Testis (tissue), 3 donors: ENCODE measurements around the gene GNA12. TPM values are rescaled to one million over a fixed set of nuclear protein-coding genes. Genes with fewer than 3 reads are reported as not detected.

Source experiments
- DNase-seq: peaks from one replicate; pipeline ENCODE4 v3.0.0-alpha.2; 2019
- H3K27ac ChIP-seq, 2 donors: fragments of 200-600 bp; sonication (generic); one replicate each; pipeline ENCODE4 v1.5.1; 2019
- H3K27me3 ChIP-seq: fragments of 200-600 bp; sonication (generic); one replicate; pipeline ENCODE4 v1.5.1; 2019
- H3K36me3 ChIP-seq: fragments of 200-600 bp; sonication (generic); one replicate; pipeline ENCODE4 v1.5.1; 2017; ENCODE audit warnings: low read depth; ENCODE audit errors: missing control alignments
- H3K4me1 ChIP-seq: fragments of 200-600 bp; sonication (generic); one replicate; pipeline ENCODE4 v1.5.1; 2019
- H3K4me3 ChIP-seq, 2 donors: fragments of 200-600 bp; sonication (generic); one replicate each; pipeline ENCODE4 v1.5.1; 2017 to 2019
- H3K9me3 ChIP-seq: fragments of 200-600 bp; sonication (generic); one replicate; pipeline ENCODE4 v1.5.1; 2017
- CTCF ChIP-seq, 3 experiments: fragments of 450-650 bp in 2 of 3; fragments of 200-600 bp in 1 of 3; sonication (generic) in 1 of 3; IDR thresholded peaks; one replicate each; pipeline ENCODE4 v1.5.1; 2016 to 2019; ENCODE audit warnings: antibody characterized with exemption in 3 of 3, mild to moderate bottlenecking in 2 of 3, moderate library complexity in 1 of 3
- POLR2A ChIP-seq: fragments of 450-650 bp; IDR thresholded peaks from one replicate; pipeline ENCODE4 v1.6.1; 2017; ENCODE audit warnings: antibody characterized with exemption, mild to moderate bottlenecking, moderate library complexity
- WGBS, 2 donors: methylation state at CpG; one replicate each; pipeline ENCODE4 v1.1.5; 2018; 5-methylcytosine and 5-hydroxymethylcytosine counted together
- intact Hi-C: fragments of 100-400 bp; cut with DNase I; formaldehyde crosslinking; loops from one replicate; pipeline ENCODE4 v1.15.1; 2023; ENCODE audit warnings: low total_unique reads
- polyA plus RNA-seq: library from polyadenylated mRNA; stranded (reverse); fragments of 350-450 nt; fragmentation: Illumina TruSeq; extraction: RNeasy Lipid Tissue Mini Kit (QIAGEN cat#74804); gene quantifications from one replicate; pipeline ENCODE4 v1.2.3, GENCODE V29; 2014; ENCODE audit warnings: low read depth, low replicate concordance; ENCODE audit not compliant: insufficient read depth
- total RNA-seq, 2 donors: library from RNA; depleted of rRNA; stranded (reverse); fragments of >200 nt; gene quantifications; one replicate each; pipeline ENCODE4 v1.2.3, GENCODE V29; 2016

Gene GNA12
- total and polyA plus RNA-seq, 3 donors from 2014 or later, result 50.0 to 69.6 (median 53.2) TPM

DNA sequence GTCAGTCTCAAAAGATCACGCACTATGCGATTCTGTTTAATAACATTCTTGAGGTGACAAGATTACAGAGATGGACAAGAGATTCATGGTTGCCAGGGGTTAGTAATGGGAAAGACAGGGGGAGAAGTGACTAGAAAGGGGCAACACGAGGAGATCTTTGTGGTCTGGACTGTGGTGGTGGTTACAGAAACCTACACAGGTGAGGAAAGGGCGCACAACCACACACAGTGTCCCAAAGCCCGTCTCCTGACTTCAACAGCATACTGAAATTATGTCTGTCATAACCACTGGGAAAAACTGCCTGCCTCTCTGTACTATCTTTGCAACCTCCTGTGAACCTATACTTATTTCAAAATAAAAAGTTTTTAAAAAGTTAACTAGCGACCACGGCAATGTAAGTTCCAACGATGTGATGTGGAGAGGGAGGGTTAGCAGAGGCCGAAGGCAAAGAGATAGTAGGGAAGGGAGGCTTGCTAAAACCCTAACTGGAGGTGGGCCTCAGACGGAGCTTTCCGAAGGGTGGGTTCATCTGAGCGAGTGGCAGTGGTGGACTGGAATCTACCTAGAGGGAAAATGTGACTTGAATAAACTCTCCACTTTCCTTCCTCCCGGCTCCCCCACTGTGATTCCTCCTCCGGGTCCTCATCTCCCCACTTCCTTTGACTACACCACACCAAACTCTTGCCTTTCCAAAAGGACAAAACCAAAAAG, 43.7 kb downstream of the GNA12 start:
- no peak for DNase-seq
- Histone ChIP-seq H3K27me3 (no peaks in the 10 kb centered on the region), H3K27ac (no peak overlapping the region), H3K4me3 (no peak overlapping the region), H3K36me3 (no peaks in the 10 kb centered on the region), H3K4me1 (peaks cover 60% of the 10 kb centered on the region), H3K9me3 (no peaks in the 10 kb centered on the region)
- 96% methylated on average over 14 of the region's 14 CpGs for WGBS, 2 donors
- no peak for TF ChIP-seq CTCF (IDR thresholded peaks at IDR 0.05)
- no peak for TF ChIP-seq POLR2A
- intact Hi-C loops, result no loop called here

- Histone ChIP-seq H3K27ac (no peak overlapping the region), H3K4me1 (peaks cover 61% of the 10 kb centered on the region), H3K27me3 (no peaks in the 10 kb centered on the region), H3K9me3 (no peaks in the 10 kb centered on the region), H3K4me3 (no peak overlapping the region), H3K36me3 (no peaks in the 10 kb centered on the region)
- no peak for DNase-seq
- TF ChIP-seq CTCF (IDR thresholded peaks at IDR 0.05), result no peak
- TF ChIP-seq POLR2A, result no peak
- intact Hi-C loops, result no loop called here
- WGBS, 2 donors, result 87 to 91% methylated on average over 4 of the region's 4 CpGs
Observed at GRCh38 chr7:2799253-2799652, 44.9 kb downstream of the GNA12 start.

DNA sequence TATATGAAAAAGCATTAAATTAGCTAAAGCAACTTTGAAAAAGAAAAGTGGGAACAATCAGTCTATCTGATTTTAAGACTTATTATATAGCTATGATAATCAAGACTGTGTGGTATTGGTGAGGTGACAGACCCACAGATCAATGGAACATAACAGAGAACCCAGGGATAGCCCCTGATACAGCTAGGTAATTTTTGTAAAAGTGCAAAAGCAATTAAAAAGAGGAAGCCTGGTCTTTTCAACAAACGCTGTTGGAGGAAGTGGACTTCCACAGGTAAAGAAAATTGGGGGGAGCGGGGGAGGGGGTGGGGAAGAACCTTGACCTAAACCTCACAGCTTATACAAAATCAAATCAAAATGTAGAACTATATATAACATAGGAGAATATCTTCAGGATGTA, 45.4 kb downstream of the GNA12 start:
- Histone ChIP-seq H3K36me3 (no peaks in the 10 kb centered on the region), H3K9me3 (no peaks in the 10 kb centered on the region), H3K4me3 (no peak overlapping the region), H3K4me1 (peaks cover 56% of the 10 kb centered on the region), H3K27ac (no peak overlapping the region), H3K27me3 (no peaks in the 10 kb centered on the region)
- DNase-seq, result no peak
- no peak for TF ChIP-seq CTCF (IDR thresholded peaks at IDR 0.05)
- no peak for TF ChIP-seq POLR2A
- 86% methylated on average over 2 of the region's 2 CpGs for WGBS, 2 donors
- intact Hi-C loops, result no loop called here

- TF ChIP-seq CTCF (IDR thresholded peaks at IDR 0.05) (no peak), POLR2A (no peak)
- DNase-seq, result peak; percentile 78
- H3K36me3 ChIP-seq, result no peaks in the 10 kb centered on the region
- no peaks in the 10 kb centered on the region for H3K9me3 ChIP-seq
- H3K4me1 ChIP-seq, result peaks cover 38% of the 10 kb centered on the region
- intact Hi-C loops, result no loop called here
- no peaks in the 10 kb centered on the region for H3K27me3 ChIP-seq
- no peak overlapping the region for H3K4me3 ChIP-seq
- 64 to 65% methylated on average over 20 of the region's 20 CpGs for WGBS, 2 donors
- H3K27ac ChIP-seq, result peak overlapping the region; percentile 68 to 81
Observed at GRCh38 chr7:2796358-2797352, 47.5 kb downstream of the GNA12 start.
